Iris pigment epithelial cell (primary cell): ENCODE results near the gene RNF157.
"Not testable (repeated sequence)": the region's sequence is repeated elsewhere in the genome, so short reads cannot be mapped to it uniquely, and the experiment has no call there.

ENCODE experiments used
- DNase-seq: peaks from one replicate; pipeline ENCODE4 v3.0.0-alpha.2; 2011; ENCODE audit warnings: low read depth

The RNF157 gene

GRCh38 chr17:76270127-76270592 is 29.9 kb upstream of the RNF157 start:
- no peak for DNase-seq

GRCh38 chr17:76268991-76269981 is 29.0 kb upstream of the RNF157 start:
- no peak for DNase-seq

- DNase-seq, result peak; percentile 91
These were observed 27.9 kb upstream of the RNF157 start for GRCh38 chr17:76268015-76268749.

- DNase-seq, result not testable (repeated sequence)
These were observed 27.3 kb upstream of the RNF157 start for GRCh38 chr17:76267581-76268001.

GRCh38 chr17:76267051-76267576 is 26.8 kb upstream of the RNF157 start:
- DNase-seq, result no peak

- peak; percentile 45 for DNase-seq
These were observed 26.1 kb upstream of the RNF157 start for GRCh38 chr17:76266244-76266938.

- DNase-seq, result peak; percentile 43
These were observed 25.4 kb upstream of the RNF157 start for GRCh38 chr17:76265624-76266243.

GRCh38 chr17:76264755-76265623 is 24.7 kb upstream of the RNF157 start, which contains the start of gene UBALD2:
Gene UBALD2 (plus strand): TSS chr17:76265348. CDS start chr17:76265506, 158 bp downstream.
- peak; percentile 100 for DNase-seq

- no peak for DNase-seq
These were observed 24.1 kb upstream of the RNF157 start for GRCh38 chr17:76264425-76264754.

GRCh38 chr17:76263896-76264295 is 23.6 kb upstream of the RNF157 start:
- DNase-seq, result no peak

GRCh38 chr17:76262732-76263344 is 22.5 kb upstream of the RNF157 start:
- DNase-seq, result no peak

GRCh38 chr17:76261421-76262215 is 21.3 kb upstream of the RNF157 start:
- peak; percentile 39 for DNase-seq

- DNase-seq, result no peak
These were observed 20.4 kb upstream of the RNF157 start for GRCh38 chr17:76260669-76261068.

GRCh38 chr17:76260220-76260619 is 19.9 kb upstream of the RNF157 start:
- no peak for DNase-seq

GRCh38 chr17:76256430-76257050 is 16.2 kb upstream of the RNF157 start:
- DNase-seq, result not testable (repeated sequence)

GRCh38 chr17:76255801-76256429 is 15.6 kb upstream of the RNF157 start:
- DNase-seq, result no peak

GRCh38 chr17:76254275-76254674 is 14.0 kb upstream of the RNF157 start:
- DNase-seq, result no peak

- DNase-seq, result no peak
These were observed 13.5 kb upstream of the RNF157 start for GRCh38 chr17:76253841-76254240.
